ENCODE data around the gene RNF144A.

DNA sequence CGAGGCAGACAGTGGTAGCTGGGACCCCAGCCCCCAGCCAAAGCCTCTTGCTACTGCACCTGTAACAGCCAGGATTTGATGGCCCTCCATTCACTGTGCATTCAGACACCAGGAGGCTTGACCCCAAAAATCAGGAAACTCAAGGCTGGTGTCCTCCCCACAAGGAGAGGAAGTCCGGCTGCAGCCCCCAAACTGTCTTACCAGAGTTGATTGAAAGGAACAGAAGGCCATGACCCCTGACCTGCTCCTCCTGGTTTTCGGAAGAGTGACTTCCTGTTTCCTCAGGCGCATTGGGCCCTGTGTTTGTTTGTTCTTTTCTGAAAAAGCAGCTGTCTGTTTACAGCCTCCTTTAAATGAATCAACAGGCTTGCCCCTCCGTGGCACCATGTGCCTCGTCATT, 111.6 kb downstream of the RNF144A start:
- TF ChIP-seq, protein P1, sequence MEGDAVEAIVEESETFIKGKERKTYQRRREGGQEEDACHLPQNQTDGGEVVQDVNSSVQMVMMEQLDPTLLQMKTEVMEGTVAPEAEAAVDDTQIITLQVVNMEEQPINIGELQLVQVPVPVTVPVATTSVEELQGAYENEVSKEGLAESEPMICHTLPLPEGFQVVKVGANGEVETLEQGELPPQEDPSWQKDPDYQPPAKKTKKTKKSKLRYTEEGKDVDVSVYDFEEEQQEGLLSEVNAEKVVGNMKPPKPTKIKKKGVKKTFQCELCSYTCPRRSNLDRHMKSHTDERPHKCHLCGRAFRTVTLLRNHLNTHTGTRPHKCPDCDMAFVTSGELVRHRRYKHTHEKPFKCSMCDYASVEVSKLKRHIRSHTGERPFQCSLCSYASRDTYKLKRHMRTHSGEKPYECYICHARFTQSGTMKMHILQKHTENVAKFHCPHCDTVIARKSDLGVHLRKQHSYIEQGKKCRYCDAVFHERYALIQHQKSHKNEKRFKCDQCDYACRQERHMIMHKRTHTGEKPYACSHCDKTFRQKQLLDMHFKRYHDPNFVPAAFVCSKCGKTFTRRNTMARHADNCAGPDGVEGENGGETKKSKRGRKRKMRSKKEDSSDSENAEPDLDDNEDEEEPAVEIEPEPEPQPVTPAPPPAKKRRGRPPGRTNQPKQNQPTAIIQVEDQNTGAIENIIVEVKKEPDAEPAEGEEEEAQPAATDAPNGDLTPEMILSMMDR (IDR thresholded peaks at IDR 0.05): no peak
- TF ChIP-seq EP300 (IDR thresholded peaks at IDR 0.05): no peak

Measured in tibial nerve (tissue), 4 donors.